Measurements from ENCODE around the gene TECPR2. TPM values are rescaled to one million over a fixed set of nuclear protein-coding genes. Genes with fewer than 3 reads are reported as not detected.

The TECPR2 gene
- total and polyA plus RNA-seq, 2 of the 13 experiments (the other 11 are each of a cell fraction or from before 2014, with no cell fraction given), result 3.5 to 5.7 TPM

DNA sequence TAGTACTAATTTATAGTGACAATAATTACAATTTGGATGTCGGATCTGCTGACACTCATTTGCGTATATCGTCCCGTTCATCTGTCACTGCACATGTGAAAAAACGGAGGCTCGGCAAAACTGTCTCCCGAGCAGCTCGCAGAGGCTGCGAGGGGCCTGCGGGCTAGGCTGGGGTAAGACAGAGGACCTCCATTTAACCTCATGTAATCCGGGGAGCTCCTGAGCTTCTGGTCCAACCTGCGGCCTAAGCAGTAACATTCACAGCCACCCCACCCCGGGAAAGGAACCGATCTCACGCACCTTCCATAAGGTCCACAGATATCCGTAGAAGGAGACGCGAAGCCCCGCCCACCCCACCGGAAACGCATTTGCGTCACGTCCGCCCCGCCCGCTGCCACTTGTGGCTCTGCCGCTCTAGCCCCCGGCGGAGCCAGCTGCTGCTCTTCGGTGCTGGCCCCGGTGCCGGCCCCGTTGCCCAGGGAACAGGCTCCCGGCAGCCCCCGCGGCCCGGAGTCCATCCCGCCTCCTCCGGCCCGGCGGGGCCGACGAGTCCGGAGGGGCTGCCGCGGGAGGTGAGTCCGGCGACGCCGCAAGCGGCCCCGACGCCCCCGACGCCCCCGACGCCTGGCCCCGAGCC lies at the start of gene TECPR2, which contains the start of gene CINP (continued):
- TF ChIP-seq, protein P1, sequence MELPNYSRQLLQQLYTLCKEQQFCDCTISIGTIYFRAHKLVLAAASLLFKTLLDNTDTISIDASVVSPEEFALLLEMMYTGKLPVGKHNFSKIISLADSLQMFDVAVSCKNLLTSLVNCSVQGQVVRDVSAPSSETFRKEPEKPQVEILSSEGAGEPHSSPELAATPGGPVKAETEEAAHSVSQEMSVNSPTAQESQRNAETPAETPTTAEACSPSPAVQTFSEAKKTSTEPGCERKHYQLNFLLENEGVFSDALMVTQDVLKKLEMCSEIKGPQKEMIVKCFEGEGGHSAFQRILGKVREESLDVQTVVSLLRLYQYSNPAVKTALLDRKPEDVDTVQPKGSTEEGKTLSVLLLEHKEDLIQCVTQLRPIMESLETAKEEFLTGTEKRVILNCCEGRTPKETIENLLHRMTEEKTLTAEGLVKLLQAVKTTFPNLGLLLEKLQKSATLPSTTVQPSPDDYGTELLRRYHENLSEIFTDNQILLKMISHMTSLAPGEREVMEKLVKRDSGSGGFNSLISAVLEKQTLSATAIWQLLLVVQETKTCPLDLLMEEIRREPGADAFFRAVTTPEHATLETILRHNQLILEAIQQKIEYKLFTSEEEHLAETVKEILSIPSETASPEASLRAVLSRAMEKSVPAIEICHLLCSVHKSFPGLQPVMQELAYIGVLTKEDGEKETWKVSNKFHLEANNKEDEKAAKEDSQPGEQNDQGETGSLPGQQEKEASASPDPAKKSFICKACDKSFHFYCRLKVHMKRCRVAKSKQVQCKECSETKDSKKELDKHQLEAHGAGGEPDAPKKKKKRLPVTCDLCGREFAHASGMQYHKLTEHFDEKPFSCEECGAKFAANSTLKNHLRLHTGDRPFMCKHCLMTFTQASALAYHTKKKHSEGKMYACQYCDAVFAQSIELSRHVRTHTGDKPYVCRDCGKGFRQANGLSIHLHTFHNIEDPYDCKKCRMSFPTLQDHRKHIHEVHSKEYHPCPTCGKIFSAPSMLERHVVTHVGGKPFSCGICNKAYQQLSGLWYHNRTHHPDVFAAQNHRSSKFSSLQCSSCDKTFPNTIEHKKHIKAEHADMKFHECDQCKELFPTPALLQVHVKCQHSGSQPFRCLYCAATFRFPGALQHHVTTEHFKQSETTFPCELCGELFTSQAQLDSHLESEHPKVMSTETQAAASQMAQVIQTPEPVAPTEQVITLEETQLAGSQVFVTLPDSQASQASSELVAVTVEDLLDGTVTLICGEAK (IDR thresholded peaks at IDR 0.05), result peak; percentile 36; the same call in 1 of the 2 replicates
- TF ChIP-seq, protein P1 (CRISPR knock-in tag; IDR thresholded peaks at IDR 0.05), result peak; percentile 32; the same call in 1 of the 2 replicates
- TF ChIP-seq SOX13 (IDR thresholded peaks at IDR 0.05) (no peak), SOX13 (CRISPR knock-in tag; conservative IDR thresholded peaks at IDR 0.05 in 1 of 2, IDR thresholded peaks at IDR 0.05 in 1 of 2) (peak in 1 of 2 experiments; percentile 4; a peak in 1 of 4 replicates), IRF2 (CRISPR knock-in tag; IDR thresholded peaks at IDR 0.05) (peak; percentile 81), POLR2AphosphoS5 (IDR thresholded peaks at IDR 0.05; ENCODE audit: low read depth, low read length) (peak; percentile 92), CREB1 (IDR thresholded peaks at IDR 0.05) (peak; percentile 78), CREB1 (CRISPR knock-in tag; IDR thresholded peaks at IDR 0.05) (peak; percentile 92), YY1 (IDR thresholded peaks at IDR 0.05; ENCODE audit: insufficient read depth, insufficient replicate concordance, low read depth, low read length) (peak; percentile 75), HDAC1 (CRISPR knock-in tag; IDR thresholded peaks at IDR 0.05) (peak; percentile 74; the same call in 1 of the 2 replicates), PHF21A (CRISPR knock-in tag; IDR thresholded peaks at IDR 0.05) (0 out of 2 replicates have a peak, but pooled peaks have one; percentile 16), ATF1 (CRISPR knock-in tag; IDR thresholded peaks at IDR 0.05) (peak; percentile 70; the same call in 1 of the 2 replicates), KLF15 (CRISPR knock-in tag; IDR thresholded peaks at IDR 0.05; ENCODE audit: borderline replicate concordance) (peak; percentile 22; the same call in 1 of the 2 replicates), PCBP1 (IDR thresholded peaks at IDR 0.05; ENCODE audit: borderline replicate concordance, low read depth, low read length) (no peak), GABPA (IDR thresholded peaks at IDR 0.05; ENCODE audit: low read depth, low read length) (peak; percentile 91), GABPA (CRISPR knock-in tag; IDR thresholded peaks at IDR 0.05; ENCODE audit: low read depth) (peak; percentile 93)
- TF ChIP-seq, protein P2, sequence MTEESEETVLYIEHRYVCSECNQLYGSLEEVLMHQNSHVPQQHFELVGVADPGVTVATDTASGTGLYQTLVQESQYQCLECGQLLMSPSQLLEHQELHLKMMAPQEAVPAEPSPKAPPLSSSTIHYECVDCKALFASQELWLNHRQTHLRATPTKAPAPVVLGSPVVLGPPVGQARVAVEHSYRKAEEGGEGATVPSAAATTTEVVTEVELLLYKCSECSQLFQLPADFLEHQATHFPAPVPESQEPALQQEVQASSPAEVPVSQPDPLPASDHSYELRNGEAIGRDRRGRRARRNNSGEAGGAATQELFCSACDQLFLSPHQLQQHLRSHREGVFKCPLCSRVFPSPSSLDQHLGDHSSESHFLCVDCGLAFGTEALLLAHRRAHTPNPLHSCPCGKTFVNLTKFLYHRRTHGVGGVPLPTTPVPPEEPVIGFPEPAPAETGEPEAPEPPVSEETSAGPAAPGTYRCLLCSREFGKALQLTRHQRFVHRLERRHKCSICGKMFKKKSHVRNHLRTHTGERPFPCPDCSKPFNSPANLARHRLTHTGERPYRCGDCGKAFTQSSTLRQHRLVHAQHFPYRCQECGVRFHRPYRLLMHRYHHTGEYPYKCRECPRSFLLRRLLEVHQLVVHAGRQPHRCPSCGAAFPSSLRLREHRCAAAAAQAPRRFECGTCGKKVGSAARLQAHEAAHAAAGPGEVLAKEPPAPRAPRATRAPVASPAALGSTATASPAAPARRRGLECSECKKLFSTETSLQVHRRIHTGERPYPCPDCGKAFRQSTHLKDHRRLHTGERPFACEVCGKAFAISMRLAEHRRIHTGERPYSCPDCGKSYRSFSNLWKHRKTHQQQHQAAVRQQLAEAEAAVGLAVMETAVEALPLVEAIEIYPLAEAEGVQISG (CRISPR knock-in tag; IDR thresholded peaks at IDR 0.05), result peak; percentile 99
- TF ChIP-seq, protein P3, sequence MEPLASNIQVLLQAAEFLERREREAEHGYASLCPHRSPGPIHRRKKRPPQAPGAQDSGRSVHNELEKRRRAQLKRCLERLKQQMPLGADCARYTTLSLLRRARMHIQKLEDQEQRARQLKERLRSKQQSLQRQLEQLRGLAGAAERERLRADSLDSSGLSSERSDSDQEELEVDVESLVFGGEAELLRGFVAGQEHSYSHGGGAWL (CRISPR knock-in tag; IDR thresholded peaks at IDR 0.05), result peak; percentile 40; the same call in 1 of the 2 replicates
